ENCODE data around the gene EN1. TPM values are rescaled to one million over a fixed set of nuclear protein-coding genes. Genes with fewer than 3 reads are reported as not detected.

Gene EN1
- total RNA-seq, 1 experiment from 2014 or later = 0.26 TPM

GRCh38 chr2:118837621-118838020 lies 9.8 kb downstream of the EN1 start:
- ChIA-PET CTCF (no interaction called here), POLR2A (no interaction called here)
- TF ChIP-seq TCF7L2 (IDR thresholded peaks at IDR 0.05; ENCODE audit: low read depth, low read length) (no peak), POLR2AphosphoS5 (IDR thresholded peaks at IDR 0.05; ENCODE audit: low read depth, low read length) (no peak), SIN3A (IDR thresholded peaks at IDR 0.05; ENCODE audit: borderline replicate concordance, insufficient read depth, low read depth, low read length) (no peak), CTCF (IDR thresholded peaks at IDR 0.05) (no peak), REST (IDR thresholded peaks at IDR 0.05; ENCODE audit: insufficient read depth in 1 of 2, low read depth in 2 of 2, low read length in 1 of 2) (no peak)
- peaks cover 5% of the 10 kb centered on the region for H3K27me3 ChIP-seq (ENCODE audit: control insufficient read depth, insufficient read depth, low read length)
- ATAC-seq = no peak
- in situ Hi-C loops (cut with HindIII; ENCODE audit: low pct_unique_long_range_greater_than_20kb, low sequenced_read_pairs) (no loop called here), intact Hi-C loops (cut with micrococcal nuclease; ENCODE audit: unreplicated experiment) (no loop called here)
- H3K4me3 ChIP-seq (ENCODE audit: low read depth in 2 of 2, low read length in 2 of 2) = no peak overlapping the region
- no peaks in the 10 kb centered on the region for H3K4me1 ChIP-seq (ENCODE audit: control insufficient read depth, insufficient read depth, low read length)
- no peaks in the 10 kb centered on the region for H3K9me3 ChIP-seq (ENCODE audit: control insufficient read depth, insufficient read depth, low read depth, low read length)
- no peak for DNase-seq (ENCODE audit: low read depth, low spot score)
- no peak overlapping the region for H3K27ac ChIP-seq (ENCODE audit: low read length)
- BruUV-seq (replicated peaks) = no TSS peak
- H3K36me3 ChIP-seq (ENCODE audit: control insufficient read depth, insufficient read depth, low read length) = no peaks in the 10 kb centered on the region

GRCh38 chr2:118837067-118837466 lies 10.4 kb downstream of the EN1 start:
- ChIA-PET POLR2A (interaction anchor here (0.6 kb wide), 1 partner anchor 13 kb away, joined by 8 read pairs; no protein-coding TSS in a partner anchor), CTCF (no interaction called here)
- Histone ChIP-seq H3K27me3 (ENCODE audit: control insufficient read depth, insufficient read depth, low read length) (peaks cover 5% of the 10 kb centered on the region), H3K9me3 (ENCODE audit: control insufficient read depth, insufficient read depth, low read depth, low read length) (no peaks in the 10 kb centered on the region), H3K4me3 (ENCODE audit: low read depth in 2 of 2, low read length in 2 of 2) (no peak overlapping the region), H3K4me1 (ENCODE audit: control insufficient read depth, insufficient read depth, low read length) (no peaks in the 10 kb centered on the region), H3K27ac (ENCODE audit: low read length) (no peak overlapping the region), H3K36me3 (ENCODE audit: control insufficient read depth, insufficient read depth, low read length) (no peaks in the 10 kb centered on the region)
- no peak for DNase-seq (ENCODE audit: low read depth, low spot score)
- TF ChIP-seq REST (IDR thresholded peaks at IDR 0.05; ENCODE audit: insufficient read depth in 1 of 2, low read depth in 2 of 2, low read length in 1 of 2) = no peak
- no peak for TF ChIP-seq CTCF (IDR thresholded peaks at IDR 0.05)
- no peak for TF ChIP-seq POLR2AphosphoS5 (IDR thresholded peaks at IDR 0.05; ENCODE audit: low read depth, low read length)
- TF ChIP-seq SIN3A (IDR thresholded peaks at IDR 0.05; ENCODE audit: borderline replicate concordance, insufficient read depth, low read depth, low read length) = no peak
- TF ChIP-seq TCF7L2 (IDR thresholded peaks at IDR 0.05; ENCODE audit: low read depth, low read length) = no peak
- intact Hi-C loops (cut with micrococcal nuclease; ENCODE audit: unreplicated experiment) (no loop called here), in situ Hi-C loops (cut with HindIII; ENCODE audit: low pct_unique_long_range_greater_than_20kb, low sequenced_read_pairs) (no loop called here)
- ATAC-seq = no peak
- no TSS peak for BruUV-seq (replicated peaks)

Measured in Panc1 (cell line).